ENCODE measurements around the gene COPS8.

The COPS8 gene

DNA sequence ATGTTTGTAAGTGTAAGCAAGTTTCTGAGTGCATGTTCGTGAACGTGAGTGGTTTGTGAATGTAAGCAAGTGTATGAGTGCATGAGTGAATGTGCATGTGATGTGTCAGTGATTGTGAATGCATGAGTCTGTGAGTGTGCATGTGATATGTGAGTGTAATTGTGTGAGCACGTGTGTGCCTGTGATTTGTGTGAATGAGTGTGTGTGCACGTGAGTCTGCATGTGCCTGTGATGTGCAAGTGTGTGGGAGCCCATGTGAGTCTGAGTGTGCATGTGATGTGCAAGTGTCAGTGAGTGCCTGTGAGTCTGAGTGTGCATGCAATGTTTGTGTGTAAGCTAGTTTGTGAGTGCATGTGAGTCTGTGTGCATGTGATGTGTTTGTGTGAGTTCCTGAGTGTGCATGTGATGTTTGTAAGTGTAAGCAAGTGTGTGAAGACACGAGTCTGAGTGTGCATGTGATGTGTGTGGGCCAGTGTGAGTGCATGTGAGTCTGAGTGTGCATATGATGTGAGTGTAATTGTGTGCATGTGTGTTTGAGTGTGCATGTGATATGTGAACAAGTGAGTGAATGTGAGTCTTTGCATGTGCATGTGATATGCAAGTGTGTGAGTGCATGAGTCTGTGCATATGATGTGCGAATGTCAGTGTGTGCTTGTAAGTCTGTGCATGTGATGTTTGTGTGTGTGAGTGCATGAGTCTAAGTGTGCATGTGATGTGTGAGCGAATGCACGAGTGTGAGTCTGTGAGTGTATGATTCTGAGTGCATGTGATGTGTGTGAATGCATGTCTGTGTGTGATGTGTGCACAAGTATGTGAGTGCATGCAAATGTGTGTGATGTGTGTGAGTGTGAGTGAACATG lies 45.1 kb downstream of the COPS8 start:
- no peak for DNase-seq

DNA sequence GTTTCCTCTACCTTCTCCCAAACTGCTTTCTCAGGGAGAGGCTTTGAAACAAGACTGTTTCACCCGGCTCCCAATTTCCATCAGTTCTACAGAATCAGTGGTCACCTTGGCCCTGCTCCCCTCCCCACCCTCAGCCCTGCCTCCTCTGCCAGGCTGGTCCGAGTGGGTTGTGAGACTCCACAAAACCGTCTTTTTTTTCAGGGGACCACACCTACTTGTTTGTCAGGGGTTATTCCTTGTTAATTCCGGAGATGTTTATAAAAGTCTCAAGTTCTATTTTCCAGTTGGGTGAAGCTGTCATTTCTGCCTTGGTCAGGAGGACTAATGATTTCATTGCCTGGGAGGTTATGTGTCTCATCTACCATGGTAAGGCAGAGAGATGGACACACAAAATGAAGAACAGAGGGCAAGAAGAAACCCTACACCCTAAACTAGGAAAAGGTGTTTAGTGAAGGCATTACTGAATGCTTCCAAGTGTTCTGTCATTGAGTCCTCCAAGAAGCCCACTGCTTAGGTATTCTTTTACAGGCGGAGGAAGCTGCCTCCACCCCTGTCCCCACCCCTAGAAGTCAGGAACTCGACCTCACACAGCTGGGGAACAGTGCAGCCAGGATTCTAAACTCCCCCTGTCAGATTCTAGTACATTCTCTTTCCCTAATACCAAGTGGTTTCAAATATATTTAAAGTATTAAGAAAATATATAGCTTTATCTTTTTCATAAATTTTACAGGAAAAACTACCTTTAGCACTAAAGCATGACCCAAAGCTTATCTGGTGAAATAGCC lies 46.3 kb downstream of the COPS8 start:
- no peak for DNase-seq

DNA sequence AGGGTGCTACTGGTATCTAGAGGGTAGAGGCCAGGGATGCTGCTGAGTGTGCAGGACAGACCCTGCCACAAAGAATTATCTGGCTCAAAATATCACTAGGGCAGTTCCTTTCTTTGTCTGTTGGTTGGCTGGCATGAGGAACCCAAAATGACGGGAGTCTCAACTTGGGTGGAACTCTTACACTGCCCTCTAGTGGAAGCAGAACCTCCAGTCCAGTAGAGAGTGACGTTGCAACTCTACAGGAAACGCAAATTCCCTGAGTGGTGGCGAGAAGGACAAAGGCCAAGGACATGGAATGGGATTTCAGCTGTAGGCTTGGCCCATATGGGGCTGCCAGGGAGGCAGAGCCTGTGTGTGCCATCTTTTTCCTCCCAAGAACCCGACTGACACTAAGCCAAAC lies 47.1 kb downstream of the COPS8 start:
- no peak for DNase-seq

DNA sequence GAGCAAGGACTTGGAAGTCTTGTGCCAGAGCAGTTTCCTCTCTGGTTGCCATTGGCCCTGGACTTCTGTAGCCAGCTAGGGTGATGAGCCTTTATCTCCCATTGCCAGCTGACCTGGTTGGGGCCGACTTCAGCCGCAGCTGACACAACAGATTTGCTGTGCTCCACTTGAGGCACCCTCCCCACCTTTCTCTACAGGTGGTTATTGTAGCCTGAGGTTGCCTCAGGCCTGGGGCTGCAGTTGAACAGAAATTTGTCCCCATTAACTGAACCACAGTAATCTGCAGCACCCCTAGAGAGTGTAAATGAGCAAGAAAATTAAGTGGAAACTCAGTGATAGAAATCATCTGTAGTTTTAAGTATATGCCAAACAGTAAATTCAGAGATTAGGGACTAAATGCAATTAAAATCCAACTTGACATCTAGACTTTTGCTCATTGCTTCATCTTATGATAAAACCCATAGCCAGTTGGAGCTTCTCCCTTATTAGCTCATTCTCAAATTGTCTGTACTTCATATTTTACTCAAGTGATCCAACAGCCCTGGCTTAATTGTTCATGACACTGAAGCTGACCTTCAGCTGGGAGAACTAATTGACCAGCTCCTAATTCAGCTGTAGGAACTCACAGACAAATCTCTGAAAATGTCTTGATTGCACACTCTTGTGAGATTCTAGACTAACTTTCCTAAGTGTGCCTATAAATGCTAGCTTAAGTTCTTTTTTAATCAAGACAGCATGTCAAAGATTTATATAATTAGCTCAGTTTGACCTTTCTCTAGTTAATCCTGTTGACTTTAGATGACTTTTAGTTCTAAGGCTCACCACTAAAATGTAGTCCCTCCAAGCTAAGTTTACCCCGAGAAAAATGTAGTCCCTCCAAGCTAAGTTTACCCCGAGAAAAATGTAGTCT lies 48.9 kb downstream of the COPS8 start:
- no peak for DNase-seq

DNA sequence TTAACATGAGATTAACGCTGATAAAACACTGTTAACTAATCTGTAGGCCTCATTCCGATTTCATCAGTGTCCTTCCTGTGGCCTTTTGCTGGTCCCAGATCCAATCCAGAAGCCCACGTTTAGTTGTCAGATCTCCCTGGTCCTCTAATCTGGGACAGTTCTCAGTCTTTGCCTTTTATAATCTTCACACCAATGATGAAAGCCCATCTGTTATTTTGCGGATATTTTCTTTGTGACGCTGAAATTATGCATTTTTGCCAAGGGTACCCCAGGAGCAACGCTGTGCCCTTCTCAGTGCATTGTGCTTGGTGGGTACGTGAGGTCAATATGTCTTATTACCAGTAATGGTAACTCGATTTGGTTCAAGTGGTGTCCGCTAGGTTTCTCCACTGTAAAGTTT lies 51.1 kb downstream of the COPS8 start:
- no peak for DNase-seq

DNA sequence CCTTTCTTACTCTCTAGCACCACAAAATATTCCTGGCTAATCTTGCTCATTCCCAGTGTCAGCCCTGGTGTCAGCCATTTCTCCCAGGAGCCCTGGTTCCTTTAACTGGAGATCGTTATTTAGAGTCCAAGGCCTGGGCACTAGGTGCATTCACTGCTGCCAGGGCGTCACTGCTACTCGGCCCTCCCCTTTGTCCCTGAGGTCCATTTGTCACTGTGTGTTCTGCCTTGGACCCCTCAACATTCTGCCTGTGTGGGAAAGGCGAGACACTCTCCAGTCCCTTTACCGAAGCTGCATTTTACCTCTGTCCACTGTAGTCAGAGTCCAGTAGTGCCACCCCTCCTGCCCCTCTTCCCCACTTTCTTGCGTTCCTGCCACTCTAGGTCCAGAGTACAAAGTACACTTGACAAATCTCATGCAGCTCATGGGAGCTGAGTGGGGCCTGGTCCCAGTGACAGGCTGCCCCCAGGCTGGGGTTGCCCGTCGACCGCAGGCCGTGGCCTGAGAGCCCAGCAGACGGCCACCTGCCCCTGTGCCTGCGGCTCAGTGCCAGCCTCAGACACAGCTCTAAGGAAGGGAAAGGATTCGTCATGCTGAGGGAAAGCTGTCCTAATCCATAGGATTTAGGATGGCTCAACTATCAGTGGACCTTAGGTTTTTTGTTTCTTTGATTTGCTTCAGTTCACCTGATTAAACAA lies 52.1 kb downstream of the COPS8 start:
- DNase-seq, result no peak

DNA sequence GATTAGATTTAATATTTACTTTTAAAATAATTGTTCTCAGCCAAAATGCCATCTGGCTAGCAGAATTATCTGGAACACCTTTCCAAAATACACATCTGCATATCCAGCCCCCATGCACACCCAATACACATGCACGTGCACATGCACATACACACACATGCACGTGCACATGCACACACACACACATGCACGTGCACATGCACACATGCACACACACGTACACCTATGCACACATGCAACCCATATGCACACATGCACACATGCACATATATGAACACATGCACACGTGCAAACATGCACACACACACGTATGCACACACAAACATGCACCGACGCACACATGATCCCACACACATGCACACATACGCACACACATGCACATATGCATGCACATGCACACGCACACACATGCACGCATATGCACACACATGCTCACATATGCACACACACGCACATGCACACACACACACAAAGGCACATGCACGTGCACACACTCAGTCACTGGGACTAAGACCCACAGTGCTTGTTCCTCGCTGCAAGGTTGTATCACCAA lies 53.5 kb downstream of the COPS8 start:
- no peak for DNase-seq

DNA sequence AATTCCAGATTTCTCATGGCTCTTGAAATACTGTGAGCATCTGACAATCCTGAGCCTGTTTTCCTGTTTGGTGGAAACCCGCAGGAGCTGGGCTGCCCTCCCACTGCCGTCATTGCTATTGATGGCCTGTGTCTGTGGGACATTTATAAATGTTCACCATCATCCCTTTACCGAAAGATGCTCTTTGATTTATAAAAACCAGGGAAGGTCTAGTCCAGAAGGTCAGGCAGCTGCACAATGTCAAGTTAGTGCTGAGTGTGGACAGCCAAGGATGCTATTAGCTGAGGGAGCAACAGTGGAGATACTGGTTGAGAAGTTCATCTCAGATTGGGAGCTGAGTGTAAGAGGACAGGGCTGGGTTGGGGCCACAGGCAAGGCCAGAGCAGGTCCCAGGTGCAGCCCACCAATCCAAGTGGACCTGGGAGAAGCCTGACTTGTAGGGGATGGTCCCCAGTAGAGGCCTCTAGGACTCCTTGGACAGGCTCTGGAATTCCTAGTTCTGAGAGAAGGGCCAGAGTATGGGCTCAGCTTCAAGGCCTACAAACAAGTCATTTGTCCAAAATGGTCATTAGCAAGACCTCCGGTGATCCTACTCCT lies 55.1 kb downstream of the COPS8 start:
- no peak for DNase-seq

DNA sequence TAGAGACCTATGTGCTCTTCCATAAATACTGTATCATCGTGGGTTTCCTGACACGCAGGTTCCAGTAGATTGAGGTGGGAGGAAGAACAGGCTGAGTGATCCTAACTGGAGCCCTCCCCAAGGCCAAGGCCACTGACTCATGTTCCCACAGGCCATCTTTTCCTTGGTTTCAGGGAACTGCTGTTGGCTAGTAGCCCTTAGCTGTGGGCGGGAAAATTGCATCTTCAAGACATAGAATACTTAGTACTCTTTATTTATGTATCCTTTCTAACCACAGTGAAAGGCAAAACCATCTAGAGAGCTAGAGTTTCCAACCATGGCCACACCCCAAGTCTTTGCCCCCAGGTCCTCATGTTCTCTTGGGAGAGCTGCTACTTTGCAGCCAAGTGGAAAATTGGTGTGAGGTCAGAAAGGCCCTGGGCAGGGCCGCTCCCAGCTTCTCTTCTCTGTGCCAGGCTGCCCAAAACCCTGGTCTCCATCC lies 55.9 kb downstream of the COPS8 start:
- DNase-seq, result no peak

DNA sequence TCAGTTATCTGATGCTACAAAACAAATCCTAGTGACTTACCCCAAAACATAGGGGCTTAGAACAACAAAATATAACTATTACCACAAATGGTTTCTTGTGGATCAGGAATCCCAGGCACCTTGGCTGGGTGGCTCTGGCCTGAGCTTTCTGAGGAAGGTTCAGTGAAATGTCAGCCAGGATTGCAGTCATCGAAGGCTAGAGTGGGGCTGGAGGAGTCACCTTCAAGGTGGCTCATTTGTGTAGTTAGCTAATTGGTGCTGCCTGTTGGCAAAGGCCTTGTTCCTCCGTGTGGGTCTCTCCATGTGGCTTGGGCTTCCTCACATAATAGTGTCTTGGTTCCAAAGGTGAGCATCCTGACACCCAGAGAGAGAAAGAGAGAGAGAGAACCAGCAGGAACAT lies 57.4 kb downstream of the COPS8 start:
- DNase-seq, result no peak

DNA sequence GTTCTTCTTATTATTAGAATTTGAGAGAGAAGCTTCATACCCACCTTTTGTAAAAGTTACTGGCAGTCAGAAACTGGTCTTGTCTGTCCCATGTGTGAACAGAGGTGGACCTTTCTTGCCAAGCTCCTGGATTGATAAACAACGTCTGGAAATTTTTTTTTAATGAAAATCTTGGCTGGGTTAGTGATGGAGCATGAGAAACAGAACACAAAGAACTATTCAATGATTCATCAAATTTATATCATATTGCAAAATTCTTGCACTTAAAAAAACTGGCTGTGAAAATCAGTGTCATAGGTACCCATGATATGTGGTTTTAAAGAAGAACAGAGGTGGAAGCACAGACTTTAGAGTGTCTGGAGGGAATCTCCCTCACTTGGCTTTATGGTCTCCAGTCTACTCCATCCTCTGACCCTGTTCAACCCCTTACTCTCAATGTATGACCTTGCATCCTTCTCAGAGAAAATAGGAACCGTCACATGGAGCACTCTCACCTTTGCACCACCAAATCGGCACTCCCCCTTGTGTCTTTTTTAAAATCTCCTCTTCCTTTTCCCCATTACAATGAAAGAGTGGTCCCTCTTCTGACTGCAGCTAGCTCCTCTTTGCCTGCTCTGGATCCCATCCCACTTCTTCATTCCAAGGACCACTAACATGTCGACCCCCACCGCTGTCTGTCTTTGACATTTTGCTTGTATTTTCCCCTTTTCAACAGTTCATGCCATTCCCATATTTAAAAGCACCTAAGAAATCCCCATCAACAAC lies 58.2 kb downstream of the COPS8 start:
- DNase-seq, result no peak

DNA sequence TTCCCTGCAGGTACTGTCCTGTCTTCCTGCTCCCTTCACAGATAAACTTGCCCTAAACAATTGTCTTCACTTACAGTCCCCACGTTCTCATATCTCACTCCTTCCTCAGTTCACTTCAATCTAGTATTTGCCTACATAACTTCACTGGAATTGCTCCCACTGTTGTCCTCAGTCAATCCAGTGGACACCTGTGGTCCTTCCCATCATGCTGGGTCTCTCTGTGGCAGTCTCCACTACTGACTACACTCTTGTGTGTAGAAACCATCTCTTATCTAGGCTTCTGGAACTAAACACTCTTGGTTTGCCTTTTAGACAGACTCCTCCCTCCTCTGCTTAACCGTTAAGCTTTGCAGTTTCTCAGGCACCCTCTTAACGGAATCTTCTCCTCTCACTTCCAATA lies 58.8 kb downstream of the COPS8 start:
- DNase-seq, result no peak

DNA sequence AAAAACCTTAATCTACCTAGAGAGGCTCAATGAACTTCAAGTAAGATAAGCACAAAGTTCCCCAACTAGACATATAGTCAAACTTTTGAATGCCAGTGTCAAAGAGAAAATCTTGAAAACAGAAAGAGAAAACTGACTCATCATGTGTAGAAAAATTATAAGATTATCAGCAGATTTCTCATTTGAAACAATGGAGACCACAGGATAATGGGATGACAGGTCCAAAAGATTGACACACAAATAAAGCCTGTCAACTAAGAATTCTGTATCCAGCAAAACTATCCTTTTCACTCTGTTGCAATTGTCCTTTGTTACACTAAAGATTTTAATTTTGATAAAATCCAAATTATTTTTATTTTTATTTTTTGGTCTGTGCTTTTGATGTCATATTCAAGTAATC lies 61.6 kb downstream of the COPS8 start:
- no peak for DNase-seq

DNA sequence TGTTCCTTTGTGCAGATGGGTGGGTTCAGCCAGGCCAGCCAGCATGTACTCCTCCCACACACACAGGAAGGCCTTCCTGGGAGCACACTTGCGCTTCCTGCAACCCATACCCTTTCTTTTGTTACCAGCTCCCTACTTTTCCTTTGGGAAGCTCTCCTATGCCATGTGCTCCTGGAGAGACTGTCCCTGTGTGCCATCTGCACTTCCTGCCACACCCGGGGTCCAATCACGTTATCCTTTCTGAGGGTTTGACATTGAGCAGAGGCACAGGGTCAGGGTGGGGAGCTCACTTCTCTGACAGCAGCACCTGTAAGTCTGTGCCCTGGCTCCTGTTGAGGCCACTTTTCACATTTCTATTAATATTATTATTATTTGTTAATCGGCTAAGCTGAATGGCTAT lies 62.9 kb downstream of the COPS8 start:
- no peak for DNase-seq

DNA sequence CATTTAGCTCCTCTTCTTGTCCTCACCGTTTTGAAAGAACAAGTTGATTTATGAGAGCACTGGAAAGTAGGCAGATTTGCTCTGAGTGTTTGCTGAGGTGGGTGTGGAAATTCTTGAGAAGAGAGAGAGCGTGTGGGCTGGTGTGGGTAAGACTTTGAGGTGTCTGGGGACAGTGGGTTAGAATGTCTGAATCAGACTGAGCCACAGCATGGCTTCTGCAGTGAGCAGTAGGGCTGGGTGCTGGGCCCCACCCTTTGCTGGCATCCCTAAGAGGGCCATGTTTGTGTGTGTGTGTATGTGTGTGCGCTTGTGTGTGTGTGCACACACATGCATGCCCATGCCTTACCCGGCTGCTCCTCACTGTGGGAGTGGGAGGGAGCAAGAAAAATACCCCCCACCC lies 63.7 kb downstream of the COPS8 start:
- DNase-seq, result peak in 3 of 56 donors; percentile 11 to 42 (median 18)

Measured in amygdala (tissue), 56 donors.